NCI-H2107 treated with DMSO at 0.1 percent for 48 hours (cell line): ENCODE data around the gene PCNX4.

ENCODE experiments used
- DNase-seq: peaks from one replicate; lab custom pipeline; 2025; ENCODE audit not compliant: unreplicated experiment; lab: John Stamatoyannopoulos, UW

PCNX4 gene

DNA sequence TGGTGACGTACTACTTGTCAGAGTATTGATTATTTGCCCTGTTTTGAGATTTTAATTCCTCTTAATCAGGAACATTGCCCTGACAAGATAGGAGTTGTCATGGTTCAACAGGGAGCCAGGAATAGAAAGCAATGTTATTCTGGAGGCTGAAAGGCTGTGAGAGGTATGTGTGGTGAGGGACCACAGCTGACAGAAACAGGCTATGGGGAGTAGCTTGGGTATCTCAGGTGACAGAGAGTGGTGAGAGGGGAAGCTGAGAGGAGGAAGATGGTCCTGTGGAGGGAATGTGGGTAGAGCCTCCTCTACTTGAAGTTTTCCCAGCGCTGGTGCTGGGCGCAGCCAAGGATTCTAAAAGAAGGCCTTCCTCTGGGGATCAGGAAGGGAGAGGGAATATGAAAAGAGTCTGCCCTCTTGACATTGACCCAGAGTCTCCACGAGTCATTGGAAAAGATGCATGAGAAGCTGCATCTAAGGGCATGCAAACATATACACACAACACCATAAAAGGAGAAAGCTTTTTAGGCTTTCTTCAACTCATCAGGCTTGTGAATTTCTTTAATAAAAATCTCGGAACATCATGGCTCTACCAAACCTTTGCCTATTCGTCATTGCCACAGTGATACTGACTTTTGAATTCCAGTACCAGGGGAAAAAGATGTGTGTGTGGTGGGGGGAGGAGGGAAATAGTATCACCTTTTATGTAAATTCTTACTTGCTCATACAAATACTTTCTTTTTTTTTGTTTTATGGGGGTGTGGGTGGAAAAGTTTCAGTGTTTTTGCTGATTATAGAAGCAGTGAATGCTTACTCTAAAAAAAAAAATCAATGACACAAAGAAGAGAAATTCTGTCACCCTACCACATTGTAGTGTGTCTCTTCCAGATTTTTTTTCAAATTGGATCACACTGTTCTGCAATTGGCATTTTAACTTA, 113.4 kb downstream of the PCNX4 start:
- DNase-seq, result peak; percentile 23

DNA sequence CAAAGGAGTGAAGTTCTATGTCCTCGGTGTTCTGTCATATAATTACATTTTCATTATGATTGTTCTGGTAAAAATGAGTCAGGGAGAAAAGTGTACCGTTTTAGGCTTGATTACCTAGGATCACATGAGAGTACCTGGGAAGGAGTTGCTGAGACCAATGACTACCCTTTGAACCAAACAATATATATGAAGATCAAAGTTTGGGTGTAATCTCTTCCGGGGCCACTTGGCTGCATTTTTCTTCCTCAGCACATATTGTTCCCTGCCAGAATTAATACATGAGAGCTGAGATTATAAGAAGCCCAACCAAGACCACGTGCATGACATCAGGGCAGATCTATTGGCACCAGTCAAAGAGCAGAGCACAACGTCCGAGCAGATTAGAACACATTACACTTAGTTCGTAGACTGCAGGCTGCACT, 114.5 kb downstream of the PCNX4 start:
- DNase-seq, result no peak

DNA sequence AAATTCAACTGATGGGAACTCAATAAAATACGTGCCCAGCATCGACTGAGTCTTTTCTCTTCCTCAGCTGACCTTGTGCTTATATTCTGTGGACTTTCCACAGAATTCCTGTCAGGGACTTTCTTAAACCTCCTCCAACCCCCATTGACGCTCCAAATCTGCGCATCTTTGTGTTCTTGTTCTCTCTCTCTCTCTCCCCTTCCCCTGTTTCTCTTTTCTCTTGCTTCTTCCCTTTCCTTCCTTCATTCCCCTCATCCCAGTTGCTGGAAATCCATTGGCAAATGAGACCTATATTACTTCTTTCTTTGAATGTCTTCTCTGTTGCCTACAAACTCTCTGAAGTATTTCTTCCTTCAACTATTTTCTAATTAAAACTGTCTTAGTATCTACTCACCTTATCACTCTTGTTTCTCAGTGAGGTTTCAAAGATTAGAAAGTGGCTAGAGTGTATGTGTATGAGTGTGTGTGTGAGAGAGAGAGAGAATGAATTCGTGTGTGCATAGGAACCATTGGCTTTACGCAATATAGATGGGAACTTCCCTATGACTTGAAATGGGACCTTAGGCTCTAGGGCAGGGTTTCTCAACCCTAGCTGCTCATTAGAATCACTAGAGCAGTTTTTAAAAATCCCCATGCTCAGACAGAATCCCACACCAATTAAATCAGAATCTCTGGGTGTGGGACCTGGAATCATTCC, 115.3 kb downstream of the PCNX4 start:
- no peak for DNase-seq

DNA sequence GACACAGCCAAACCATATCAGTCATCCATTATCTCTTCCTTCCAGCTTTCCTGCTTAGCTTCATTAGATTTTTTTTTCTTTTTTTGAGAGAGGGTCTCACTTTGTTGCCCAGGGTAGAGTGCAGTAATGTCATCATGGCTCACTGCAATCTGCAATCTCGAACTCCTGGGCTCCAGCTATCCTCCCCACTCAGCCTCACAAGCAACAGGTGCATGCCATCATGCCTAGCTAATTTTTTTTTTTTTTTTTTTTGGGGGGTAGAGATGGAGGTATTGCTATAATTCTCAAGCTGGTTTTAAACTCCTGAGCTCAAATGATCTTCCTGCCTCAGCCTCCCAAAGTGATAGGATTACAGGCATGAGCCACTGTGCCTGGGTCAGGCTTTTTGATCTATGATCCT, 119.0 kb downstream of the PCNX4 start:
- DNase-seq, result no peak

DNA sequence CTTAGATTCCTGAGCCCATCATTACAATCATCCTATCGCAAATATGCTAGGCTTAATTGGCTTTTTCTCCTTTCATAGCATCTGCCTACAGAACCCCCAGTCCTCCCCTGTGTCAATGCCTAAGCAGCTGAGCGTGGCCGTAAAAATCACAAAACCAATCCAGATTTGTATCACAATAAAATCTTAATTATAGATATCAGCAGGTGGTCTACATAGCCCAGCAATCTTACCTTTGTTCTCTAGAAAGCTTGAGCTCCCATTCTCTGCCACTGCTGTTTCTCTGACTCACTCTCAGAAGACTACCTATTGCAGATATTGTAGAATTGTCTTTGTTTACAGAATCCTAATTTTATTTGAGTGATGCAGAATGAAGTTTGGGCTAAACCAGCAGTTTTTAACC, 119.4 kb downstream of the PCNX4 start:
- DNase-seq, result peak; percentile 37

DNA sequence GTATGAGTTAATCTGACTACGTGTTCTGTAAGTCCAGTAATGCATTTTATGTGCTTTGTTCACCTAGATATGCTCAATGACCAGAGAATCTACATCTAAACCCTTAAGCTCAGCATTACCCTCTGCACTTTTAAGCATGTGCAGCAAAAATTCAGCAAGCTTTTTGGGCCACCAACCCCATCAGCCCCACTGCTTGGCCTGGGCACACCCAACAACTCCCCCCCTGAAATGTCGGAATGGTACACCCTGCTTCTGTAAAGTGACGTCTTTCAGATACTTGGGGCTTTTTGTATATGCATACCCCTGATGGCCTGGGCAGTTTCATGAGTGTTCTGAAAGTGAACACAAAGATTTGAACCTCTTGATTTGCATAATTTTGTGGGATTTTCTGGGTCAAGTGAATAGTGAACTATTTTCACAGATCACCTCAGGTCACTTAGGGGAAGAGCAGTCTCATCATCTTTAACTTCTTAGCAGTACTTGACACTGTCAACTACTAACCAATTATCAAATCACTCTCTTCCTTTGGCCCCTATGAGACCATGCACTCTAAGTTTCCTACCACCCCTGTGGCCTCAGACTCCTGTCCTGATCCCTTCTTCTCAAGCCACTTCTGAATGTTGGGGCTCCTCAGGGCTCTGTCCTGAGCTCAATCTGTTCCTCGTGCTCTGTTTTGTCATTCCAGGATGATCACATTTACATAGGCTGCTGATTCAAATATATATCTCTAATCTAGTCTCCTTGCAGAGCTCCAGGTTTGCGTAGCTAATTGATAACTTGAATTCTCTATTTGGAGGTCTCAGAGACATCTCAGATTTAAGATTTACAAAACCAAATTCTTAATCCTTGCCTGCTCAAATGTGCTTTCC, 121.0 kb downstream of the PCNX4 start:
- no peak for DNase-seq

DNA sequence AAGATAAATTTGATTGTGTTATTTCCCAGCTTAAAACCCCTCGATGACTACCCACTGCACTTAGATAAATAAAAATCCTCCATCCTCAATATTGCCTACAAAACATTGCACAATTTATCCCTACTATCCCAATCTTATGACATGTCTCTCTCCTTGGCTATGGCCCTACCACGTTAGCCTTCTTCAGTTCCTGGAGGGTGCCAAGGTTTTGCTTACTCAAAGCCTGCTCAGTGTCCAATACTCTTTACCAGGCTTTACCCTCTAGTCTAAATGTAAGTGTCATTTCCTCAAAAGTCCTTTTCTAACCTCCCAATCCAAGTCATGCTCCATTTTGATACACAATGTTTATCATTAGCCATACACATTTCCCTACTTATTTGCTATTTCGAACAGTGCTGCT, 122.3 kb downstream of the PCNX4 start:
- DNase-seq, result no peak

DNA sequence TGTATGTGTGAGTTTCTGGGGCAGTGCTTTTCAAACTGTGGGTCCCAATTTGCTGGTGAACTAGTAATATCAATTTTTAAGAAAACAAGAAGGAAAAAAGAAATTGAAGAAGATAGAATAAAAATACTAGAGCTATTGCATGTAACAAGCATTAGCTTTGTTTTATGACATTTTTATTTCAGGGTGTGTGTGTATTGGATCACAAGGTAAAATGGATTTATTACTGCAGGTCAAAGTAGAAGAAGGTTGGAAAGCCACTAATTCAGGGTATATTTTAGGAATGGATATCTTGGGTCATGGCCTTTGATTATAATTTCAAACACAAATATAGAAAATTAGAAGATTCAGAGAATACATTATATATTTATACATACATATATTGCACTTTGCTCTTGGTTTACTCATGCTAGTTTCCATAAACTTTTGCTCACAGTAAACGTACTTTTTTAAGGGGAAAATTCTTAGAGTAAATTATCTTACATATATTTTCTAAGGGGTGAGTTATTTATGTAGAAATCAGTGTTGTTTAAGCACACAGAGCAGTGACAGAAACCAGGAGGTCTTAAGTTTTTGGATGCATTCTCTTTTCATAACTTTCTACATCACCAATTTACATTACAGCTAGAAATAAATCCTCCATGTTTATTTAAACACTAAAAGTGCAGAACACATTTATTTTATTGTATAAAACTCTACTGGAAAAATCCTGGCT, 122.8 kb downstream of the PCNX4 start:
- no peak for DNase-seq

DNA sequence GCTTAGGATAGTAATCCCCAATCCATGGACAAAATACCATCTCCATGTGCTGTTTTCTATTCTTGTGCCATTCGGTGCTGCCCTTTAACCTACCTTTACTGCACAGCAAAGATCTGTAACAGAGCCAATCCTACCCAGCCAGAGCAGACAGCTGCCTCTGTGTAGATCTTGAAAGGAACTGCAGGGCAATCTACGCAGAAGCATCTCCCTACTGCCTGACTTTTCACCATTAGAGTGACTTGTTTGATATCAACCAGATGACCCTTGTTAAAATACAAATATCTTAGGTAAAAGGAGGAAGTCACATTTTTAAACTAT, 123.4 kb downstream of the PCNX4 start:
- no peak for DNase-seq

DNA sequence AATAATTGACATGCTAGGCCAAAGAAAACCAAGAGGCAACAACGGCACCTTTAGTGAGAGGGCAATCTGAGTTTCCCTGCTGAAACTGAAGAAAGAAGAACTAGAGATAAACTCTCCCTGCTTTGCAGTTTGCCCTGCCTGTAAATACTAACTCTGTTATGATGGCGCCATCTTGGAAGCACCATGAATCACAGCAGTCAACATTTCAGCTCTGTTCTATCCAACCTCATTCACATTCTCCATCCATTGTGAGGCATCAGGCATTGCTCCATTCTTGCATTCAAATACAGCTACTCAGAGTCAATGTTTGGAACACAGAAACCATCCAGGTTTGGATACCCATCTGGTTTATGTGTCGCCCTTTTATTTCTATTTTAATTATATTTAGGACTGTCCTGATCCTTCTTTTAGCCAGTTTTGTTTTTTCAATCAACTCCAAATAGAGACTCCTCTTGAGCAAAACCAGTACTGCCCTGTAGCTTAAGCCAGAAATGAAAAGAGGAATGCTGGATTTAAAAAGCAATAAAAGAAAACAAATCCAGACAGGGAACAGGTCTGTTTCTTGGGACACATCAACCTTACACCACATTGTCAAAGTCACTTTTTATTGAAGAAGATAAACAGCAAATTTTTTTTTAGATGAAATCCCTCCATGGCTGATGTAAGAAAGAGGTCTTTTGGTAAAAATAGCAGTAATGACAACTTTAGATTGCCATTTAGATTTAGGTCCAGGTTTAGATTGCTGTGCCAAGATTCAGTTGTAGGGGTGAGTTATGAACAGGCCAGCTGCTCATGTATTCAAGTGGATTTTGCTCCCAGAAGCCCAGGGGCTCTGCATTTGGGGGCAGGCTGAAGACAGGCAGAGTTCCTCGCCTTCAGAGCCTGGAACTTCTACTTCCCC, 124.0 kb downstream of the PCNX4 start:
- DNase-seq, result no peak

DNA sequence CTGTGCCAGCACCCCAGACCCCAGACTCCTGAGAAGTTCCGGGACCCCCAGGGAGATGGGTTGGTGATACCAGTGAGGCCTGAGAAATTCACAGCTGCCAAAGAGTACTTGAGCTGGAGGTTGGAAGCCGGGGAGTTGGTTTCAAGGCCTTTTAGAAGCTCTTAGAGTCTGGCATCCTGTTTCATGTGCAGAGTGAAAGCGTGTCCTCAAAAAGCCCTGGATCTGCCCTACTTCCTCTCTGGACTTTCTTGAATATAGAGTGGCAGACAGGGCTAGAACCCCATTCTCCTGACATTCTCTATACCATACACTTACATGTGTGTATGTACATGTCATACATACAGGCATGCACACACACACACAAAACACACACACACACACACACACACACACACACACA, 126.0 kb downstream of the PCNX4 start:
- peak; percentile 71 for DNase-seq
